HG03378 (cell line): ENCODE measurements around the gene BASP1.
A peak's percentile ranks its signal among the peaks of the same experiment; 100 is the strongest.

ENCODE experiments used
- ATAC-seq: cut with Tn5 transposase; IDR thresholded peaks from one replicate; pipeline ENCODE4 v1.9.1; 2021; ENCODE audit warnings: mild to moderate bottlenecking, moderate library complexity; ENCODE audit not compliant: unreplicated experiment

BASP1 gene, protein sequence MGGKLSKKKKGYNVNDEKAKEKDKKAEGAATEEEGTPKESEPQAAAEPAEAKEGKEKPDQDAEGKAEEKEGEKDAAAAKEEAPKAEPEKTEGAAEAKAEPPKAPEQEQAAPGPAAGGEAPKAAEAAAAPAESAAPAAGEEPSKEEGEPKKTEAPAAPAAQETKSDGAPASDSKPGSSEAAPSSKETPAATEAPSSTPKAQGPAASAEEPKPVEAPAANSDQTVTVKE

DNA sequence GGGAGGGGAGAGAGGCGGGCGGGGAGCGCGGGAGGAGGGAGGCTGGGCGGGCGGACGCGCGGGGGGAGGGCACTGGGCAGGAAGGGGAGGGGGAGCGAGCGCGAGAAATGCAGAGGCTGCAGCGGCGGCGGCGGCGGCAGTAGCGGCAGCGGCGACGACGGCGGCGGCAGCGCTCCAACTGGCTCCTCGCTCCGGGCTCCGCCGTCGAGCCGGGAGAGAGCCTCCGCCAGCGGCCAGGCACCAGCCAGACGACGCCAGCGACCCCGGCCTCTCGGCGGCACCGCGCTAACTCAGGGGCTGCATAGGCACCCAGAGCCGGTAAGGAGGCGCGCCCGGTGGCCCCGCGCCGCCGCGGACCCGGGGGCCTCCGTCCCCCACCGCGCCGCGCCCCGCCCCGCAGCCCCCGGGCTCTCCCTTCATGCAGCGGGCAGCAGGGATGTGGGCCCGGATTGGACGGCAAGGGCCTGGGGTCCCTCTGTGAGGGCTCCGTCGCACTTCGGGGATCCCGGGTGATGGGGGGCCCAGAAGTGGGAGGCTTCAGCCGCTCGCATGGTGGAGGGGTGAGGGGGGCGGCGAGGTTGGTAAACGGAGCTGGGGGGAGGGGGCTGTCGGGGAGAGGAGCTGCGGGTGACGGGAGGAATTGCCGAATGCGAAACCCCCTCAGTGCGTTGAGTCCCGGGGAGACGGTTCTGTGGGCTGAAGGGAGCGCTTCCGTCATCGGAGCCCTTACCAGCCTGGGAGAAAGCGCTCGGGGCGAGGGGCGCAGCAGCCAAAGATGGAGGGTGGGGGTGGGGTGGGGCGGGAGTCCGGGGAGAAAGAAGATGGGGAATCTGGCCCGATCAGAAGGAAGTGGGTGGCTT, at the start of gene BASP1:
Gene BASP1 (plus strand): TSS at position 139 of the 860 bp plus-strand sequence. CDS start 57,586 bp downstream, outside the sequence.
- ATAC-seq, result no peak

DNA sequence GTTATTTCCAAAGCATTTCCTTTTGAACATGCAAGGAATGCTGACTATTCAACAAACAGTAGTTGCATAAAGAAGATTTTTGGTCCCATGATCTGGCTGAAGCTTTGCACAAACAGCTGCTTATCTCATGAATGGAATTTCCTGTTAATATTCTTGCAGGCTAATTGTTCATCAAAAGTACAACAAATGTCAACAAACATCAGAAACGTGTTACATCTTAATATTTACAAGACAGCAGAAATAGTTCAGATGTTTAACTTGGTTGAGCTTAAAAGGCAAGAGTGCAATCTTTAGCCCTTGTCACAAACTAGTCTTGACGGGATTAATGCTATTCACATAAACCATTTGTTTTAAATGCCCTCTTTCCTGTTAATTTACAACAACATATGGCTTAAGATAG, 47.9 kb upstream of the BASP1 start:
- no peak for ATAC-seq

DNA sequence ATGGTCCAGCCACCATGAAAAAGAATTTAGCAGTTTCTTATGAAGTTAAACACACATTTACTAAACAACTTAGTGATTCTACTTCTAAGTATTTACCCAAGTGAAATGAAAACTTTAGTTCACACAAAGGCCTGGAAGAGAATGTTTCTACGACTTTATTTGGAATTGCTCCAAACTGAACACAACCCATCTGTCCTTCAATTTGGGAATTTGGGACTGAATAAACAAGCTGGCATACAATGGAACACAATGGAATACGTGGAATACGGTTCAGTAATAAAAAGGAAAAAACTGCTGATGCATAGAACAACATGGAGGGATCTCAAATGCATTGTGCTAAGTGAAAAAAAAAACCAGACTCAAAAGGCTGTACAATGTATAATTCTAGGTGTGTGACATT, 44.6 kb upstream of the BASP1 start:
- ATAC-seq, result no peak

DNA sequence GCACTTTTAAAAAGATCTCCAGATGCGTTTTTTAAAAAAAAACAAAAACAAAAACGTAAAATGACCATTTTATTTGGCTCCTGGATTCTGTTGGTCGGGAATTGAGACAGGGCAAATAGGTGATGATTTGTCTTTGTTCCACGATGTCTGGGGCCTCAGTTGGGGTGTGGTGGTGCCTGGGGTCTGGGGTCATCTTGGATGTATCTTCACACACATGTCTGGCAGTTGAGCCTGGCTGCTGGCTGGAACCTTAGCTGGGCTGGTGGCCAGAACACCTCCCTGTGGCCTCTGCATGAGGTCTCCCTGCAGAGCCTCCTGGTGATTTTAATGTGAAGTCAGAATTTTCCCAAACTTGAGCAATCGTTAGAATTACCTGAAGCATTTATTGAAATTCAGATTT, 42.5 kb upstream of the BASP1 start:
- ATAC-seq, result no peak

DNA sequence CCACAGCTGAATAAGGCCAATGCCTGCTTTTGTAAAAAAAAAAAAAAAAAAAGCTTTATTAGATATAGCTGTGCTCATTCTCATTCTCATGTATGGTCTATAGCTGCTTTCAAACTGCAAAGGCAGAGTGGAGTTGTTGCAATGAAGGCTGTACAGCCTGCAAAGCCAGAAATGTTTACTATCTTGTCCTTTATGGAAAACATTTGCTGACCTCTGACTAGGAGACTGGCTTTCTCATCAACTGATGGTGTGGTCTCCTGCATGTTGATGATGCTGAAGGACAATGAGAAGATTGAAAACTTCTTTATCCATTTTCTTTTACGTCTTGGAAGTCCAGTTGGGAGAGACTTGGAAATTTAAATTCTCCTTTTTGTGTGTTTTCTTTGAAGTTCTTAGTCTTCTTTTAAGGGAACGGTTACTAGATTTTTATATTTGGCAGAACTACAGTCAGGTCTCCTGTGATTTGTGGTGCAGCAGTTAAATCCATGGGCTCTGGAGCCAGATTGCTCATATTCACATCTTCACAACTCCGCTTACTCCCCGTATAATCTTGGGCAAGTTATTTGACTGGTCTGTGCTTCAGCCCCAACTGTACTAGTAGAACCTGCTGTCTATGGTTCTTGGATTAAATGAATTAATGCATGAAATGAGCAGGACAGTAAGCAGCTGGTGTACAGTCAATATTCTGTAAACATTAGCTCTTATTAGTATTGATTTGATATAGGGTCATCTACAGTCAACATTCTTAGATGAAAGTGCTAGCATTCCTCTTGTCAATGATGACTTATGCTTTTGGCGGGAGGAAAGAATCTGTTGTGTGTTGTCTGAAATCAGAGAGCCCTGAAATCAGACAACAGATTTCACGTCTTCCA, 39.7 kb upstream of the BASP1 start:
- ATAC-seq, result no peak

DNA sequence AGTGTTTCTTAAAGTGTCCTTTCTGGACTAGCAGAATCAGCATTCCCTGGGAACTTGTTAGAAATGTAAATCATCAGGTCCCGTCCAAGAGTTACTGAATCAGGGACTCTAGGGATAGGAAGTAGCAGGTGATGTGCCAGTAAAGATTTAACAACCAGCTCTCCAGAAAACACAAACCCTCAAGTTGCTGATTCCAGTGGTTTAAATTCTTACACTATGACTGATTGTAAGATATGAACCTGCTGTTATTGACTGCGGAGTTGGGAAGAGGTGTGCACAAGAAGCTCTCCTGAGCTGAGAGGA, 39.1 kb upstream of the BASP1 start:
- no peak for ATAC-seq

DNA sequence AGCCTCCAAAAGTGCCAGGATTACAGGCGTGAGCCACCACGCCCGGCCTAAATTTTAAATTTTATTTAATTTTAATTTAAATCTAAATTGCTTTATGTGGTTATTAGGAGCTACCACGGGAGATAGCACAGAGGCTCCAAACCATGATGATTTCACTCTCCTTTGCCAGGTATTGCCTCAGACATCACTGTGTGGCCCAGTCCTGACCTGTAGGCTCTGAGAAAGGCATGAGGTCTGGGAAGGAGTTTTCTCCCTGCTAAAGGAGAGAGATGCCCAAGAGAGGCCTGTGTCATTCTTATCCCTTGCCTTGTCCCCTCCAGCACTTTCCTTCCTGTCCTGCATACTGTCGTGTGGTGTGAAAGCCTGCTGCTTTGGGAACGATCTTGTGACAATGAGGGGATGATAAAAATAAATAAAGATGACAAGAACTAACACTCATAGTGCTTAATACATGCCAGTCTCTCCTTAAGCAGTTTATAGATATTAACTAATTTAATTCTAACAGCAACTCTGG, 37.0 kb upstream of the BASP1 start:
- ATAC-seq, result no peak

DNA sequence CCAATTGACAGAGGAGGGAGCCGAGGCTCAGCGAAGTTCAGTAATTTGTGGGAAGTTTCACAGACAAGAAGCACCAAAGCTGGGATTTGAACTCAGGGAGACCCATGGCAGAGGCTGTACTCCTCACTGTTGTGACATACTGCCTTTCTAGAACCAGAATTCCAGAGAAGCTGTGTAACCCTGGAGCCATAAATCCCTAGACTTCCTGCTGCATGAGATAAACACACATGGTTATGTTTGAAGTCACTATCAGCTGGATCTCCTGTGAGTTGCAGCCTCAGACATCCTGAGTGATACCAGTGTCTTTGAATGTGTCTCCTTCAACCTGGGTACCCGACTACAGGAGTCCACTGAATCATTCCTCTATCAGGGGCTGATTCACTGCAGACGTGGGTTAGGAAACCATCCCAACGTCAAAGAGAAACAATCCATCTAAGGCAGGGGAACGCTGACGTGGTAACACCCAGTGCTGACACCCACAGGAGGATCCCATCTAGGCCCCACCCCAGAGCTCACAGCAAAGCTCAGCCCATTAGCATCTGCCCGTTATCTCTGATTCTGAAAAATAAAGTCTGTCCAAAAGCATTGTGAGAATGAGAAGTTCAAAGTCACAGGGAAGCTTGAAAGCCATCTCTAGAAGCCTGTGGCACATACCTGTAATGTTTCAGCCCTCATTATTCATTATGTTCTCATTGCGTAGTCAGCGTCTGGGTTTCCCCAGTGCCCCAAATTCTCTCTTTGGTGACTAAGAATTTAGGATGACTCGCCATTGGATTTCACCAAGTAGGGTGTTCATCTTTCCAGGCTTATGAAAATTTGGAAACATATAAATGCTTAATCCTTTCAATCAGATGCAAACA, 36.3 kb upstream of the BASP1 start:
- no peak for ATAC-seq

DNA sequence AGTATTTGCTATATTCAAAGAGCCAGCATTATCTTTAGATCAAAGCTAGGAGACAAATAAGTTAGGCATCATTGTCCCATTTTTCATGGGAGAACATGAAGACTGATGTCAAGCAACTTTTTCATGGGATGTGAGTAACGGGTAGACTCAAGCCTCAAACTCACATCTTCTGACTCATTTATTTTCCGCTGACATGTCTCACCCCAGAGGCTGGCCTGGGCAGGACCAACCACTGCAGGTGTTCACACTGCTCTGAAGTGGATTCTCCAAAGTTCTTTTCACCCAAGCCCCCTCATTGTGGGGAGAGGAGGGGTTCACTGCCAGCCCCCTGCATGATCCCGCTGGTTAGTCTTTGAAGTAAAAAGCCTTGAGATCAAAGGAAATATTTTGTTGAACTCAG, 34.9 kb upstream of the BASP1 start:
- ATAC-seq, result no peak

DNA sequence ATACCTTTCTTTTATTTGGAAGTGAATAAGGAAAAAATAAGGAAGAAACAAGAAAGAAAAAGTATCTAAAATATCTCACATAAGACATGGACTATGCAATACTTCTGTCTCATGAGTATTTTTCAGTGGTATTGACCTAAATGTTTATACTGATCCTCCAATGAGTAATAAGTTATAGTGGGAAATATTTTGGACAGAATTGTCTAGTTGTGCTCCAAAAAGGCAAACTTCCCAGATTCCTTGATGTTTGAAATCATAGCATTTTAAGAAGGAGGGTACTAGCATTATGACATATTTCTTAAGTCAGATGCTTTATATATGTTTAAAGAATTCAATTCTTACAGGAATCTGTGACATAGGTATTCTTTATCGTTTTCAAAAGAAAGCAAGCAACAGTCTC, 34.5 kb upstream of the BASP1 start:
- no peak for ATAC-seq

DNA sequence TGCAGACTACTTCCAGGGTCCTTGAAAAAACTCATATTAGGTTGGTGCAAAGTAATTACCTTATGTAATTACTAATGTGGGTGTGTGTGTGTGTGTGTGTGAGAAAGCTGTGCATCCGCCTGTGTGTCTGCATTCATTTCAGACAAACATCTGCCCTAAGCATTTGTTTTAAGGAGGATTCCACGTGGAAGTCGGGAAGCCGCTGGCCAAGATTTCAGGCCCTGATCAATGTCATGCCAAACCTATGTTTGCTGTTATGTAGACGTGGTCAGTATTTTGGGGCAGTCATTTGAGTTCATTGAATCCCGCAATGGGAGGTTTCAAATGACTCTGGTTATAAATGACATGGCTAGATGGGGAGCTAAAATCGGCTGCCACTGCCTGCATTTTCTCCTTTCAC, 33.6 kb upstream of the BASP1 start:
- ATAC-seq, result no peak

DNA sequence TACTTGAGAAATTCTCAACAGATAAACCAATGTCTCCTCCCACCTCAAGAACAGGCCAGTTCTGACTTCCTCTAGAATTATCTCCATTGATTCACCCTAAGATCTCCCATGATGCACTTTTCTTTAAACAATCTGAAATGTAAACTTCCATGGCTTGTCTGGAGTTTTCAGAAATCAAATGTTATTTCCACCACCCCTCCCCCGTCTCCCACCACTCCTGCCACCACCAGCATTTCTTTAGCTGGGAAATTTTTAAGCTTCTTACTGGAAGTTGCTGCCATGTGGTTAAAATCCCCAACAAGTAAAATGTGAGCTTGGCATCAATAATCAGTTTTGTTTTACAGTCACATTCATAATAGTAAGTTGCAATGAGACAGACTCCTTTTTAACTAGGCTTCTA, 32.8 kb upstream of the BASP1 start:
- ATAC-seq, result no peak

DNA sequence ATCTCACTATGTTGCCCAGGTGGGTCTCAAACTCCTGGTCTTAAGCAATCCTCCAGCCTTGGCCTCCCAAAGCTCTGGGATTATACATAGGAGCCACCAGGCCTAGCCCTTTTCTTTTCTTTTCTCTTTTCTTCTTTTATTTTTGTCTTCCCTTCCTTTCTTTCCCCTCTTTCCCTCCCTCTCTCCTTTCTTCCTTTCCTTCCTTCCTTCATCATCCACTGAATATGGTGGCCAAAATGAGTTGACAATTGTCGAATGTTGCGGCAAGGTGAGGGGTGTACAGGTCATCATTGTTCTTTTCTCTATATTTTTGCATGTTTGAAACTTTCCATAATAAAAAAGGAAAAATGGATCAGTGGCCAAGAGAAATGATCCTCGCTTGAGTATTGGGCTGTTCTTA, 32.1 kb upstream of the BASP1 start:
- ATAC-seq, result no peak

DNA sequence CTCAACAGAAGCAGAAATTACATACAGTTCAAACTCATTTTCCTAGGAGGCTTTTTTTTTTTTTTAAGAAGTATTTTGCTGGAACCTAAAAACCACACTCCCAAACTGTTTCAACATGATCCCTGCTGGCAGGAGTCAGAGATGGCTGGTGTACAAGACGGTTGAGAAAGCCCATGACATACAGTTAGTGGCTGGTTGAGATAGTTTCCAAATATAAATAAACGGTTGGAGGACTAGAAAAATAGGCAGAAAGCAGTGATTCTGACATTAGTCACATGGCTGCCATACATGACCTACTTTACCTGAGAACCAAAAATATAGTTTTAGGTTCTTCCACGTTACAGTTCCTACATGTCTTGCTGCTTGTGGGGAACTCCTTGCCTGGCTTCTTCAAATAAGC, 31.7 kb upstream of the BASP1 start:
- ATAC-seq, result no peak

DNA sequence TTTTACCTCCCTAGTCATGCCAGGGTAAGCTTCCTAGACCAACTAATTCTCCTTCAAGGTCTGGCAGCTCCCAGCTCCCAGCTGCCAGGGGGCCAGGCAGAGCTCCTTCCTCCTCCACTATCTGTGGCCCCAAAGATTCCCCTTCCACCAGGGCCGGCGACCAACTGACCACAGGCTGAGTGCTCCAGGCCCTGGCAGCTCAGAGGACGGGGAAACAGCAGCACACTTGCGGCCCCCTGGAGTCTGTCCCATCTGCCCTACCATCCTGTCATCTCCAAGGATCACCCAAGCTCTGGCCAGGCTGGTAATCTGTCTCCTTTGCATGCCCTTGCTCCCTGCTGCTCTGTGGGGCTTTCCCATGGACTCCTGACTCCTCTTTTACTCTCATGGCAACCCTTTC, 31.2 kb upstream of the BASP1 start:
- no peak for ATAC-seq

DNA sequence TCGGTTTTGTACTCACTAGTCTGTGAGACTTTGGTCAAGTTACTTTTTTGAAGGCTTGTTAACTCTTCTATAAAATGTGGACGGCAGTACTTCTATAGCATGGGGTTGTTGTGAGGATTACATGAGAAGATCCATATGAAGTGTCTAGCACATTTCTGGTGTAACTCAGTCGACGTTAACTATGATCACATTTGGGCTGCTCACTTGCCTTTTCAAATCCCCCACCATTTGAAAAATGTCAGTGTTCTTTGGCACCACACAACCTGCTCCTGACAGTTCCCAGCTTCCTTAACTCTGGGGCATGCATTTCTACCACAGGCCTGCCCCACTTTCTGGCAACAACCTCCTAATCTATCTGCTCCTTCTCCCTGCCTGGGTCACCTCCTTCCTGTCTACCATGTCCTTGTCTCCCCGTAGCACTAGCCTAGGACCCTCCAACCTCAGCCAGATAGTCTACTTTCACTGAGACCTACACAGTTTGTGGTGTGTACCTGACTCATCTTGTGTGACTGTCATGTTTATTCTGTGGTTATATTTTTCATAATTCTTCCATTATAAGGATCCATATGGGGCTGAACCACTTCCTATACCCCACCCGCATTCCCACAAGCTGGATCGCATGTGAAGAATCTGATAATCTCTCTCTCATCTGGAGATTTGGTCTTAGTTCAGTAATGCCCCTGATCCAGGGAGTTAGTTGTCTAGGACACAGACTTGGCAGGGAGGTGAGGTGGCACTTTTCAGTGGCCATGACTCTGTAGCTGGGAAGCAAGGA, 30.2 kb upstream of the BASP1 start:
- ATAC-seq, result no peak

DNA sequence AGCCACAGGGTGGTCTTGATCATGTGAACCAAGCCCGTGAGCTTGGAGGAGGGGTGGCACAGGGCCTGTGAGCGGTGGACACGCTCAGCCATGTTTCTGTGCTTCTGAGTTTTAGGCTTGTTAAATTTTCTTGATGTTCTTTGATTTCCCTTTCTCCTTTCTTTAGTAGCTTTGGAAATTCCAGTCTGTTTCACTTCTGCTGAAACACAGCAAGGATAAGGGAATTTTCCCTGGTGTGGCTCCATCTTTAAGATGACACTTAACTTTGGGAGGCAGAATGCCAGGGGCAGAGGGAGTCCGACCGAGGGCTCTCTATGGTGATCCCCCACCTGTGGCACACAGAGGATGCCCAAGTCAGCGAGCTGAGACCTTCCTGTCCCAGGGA, 29.7 kb upstream of the BASP1 start:
- no peak for ATAC-seq

DNA sequence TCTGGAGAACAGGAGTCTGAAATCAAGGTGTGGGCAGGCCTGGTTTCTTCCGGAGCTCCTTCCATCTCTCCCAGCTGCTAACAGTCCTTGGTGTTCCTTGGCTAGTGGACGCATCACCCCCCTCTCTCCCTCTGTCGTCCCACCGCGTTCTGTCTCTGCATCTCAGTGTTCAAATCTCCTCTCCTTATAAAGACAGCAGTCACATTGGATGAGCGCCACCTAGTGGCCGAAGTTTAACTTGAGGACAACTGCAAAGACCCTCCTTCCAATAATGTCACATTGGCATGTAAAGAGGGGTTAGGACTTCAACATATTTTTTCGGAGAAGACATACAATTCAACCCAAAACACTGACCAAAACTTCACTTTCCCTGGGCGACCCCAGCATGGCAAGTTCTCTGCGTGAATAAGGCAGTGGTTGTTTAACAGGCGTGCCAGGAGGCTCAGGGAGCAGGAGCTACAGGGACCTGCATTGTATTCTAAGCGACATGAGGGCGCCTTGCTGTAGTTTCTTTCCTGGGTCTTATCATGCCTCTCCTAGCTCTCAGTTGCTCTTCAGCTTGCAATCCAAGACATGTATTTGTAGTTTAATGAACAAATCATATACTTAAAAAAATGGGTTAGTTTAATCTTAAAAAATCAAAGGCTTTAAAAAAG, 27.9 kb upstream of the BASP1 start:
- ATAC-seq, result peak; percentile 67

DNA sequence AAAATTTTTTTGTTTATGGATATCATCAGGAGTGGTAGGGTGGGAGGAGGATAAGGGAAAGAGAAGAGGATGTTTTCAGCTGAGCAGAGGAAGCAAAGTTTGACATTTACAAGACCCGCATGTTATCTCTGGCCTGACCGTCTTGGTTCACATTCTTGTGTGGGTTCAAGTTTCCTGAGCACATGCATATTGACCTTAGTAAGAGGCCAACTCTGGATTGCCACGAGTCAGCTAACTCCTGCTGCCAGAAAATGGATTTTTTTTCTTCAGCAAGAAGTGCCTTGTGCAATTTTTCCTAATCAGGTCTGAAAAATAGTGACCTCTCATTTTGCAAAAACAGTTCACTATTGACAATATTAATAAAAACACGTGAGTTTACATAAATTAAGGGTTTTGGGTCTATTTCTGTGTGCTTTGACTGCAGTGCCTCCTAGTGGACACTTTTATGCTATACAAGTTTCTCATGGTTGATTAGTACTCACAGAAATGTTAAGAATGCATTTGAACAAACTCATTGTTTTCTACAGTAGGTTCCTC, 27.1 kb upstream of the BASP1 start:
- no peak for ATAC-seq
